Measurements from ENCODE around the gene LBR.

LBR gene

GRCh38 chr1:225440380-225441221 lies 12.8 kb upstream of the LBR start:
- Histone ChIP-seq H3K36me3 (ENCODE audit: insufficient read depth, low read length) (no peaks in the 10 kb centered on the region), H3K27ac (no peak overlapping the region), H3K4me3 (no peak overlapping the region), H3K9me3 (ENCODE audit: low read depth, low read length) (no peaks in the 10 kb centered on the region), H3K9ac (ENCODE audit: insufficient read length) (no peak overlapping the region)
- DNase-seq (ENCODE audit: low read depth, low spot score), result no peak
- TF ChIP-seq POLR2AphosphoS5 (IDR thresholded peaks at IDR 0.05; ENCODE audit: borderline replicate concordance, low read depth, low read length) (no peak), EZH2 (IDR thresholded peaks at IDR 0.05) (no peak), FOXP2 (optimal IDR thresholded peaks at IDR 0.05; ENCODE audit: control extremely low read depth, extremely low read length, insufficient read depth) (no peak)

- TF ChIP-seq POLR2AphosphoS5 (IDR thresholded peaks at IDR 0.05; ENCODE audit: borderline replicate concordance, low read depth, low read length), result no peak
- TF ChIP-seq EZH2 (IDR thresholded peaks at IDR 0.05), result no peak
- TF ChIP-seq FOXP2 (optimal IDR thresholded peaks at IDR 0.05; ENCODE audit: control extremely low read depth, extremely low read length, insufficient read depth), result no peak
- Histone ChIP-seq H3K27ac (no peak overlapping the region), H3K9me3 (ENCODE audit: low read depth, low read length) (no peaks in the 10 kb centered on the region), H3K36me3 (ENCODE audit: insufficient read depth, low read length) (no peaks in the 10 kb centered on the region), H3K9ac (ENCODE audit: insufficient read length) (no peak overlapping the region), H3K4me3 (no peak overlapping the region)
- DNase-seq (ENCODE audit: low read depth, low spot score), result no peak
Measured at GRCh38 chr1:225437710-225438437, 10.0 kb upstream of the LBR start.

- H3K9me3 ChIP-seq (ENCODE audit: low read depth, low read length), result no peaks in the 10 kb centered on the region
- no peak for DNase-seq (ENCODE audit: low read depth, low spot score)
- H3K27ac ChIP-seq, result no peak overlapping the region
- no peak for TF ChIP-seq EZH2 (IDR thresholded peaks at IDR 0.05)
- no peak for TF ChIP-seq FOXP2 (optimal IDR thresholded peaks at IDR 0.05; ENCODE audit: control extremely low read depth, extremely low read length, insufficient read depth)
- no peak for TF ChIP-seq POLR2AphosphoS5 (IDR thresholded peaks at IDR 0.05; ENCODE audit: borderline replicate concordance, low read depth, low read length)
- H3K9ac ChIP-seq (ENCODE audit: insufficient read length), result no peak overlapping the region
- no peak overlapping the region for H3K4me3 ChIP-seq
- no peaks in the 10 kb centered on the region for H3K36me3 ChIP-seq (ENCODE audit: insufficient read depth, low read length)
Measured at GRCh38 chr1:225435957-225436392, 8.1 kb upstream of the LBR start.

- H3K9me3 ChIP-seq (ENCODE audit: low read depth, low read length), result no peaks in the 10 kb centered on the region
- H3K36me3 ChIP-seq (ENCODE audit: insufficient read depth, low read length), result no peaks in the 10 kb centered on the region
- no peak overlapping the region for H3K4me3 ChIP-seq
- no peak for DNase-seq (ENCODE audit: low read depth, low spot score)
- no peak for TF ChIP-seq EZH2 (IDR thresholded peaks at IDR 0.05)
- no peak for TF ChIP-seq FOXP2 (optimal IDR thresholded peaks at IDR 0.05; ENCODE audit: control extremely low read depth, extremely low read length, insufficient read depth)
- TF ChIP-seq POLR2AphosphoS5 (IDR thresholded peaks at IDR 0.05; ENCODE audit: borderline replicate concordance, low read depth, low read length), result no peak
- H3K27ac ChIP-seq, result no peak overlapping the region
- no peak overlapping the region for H3K9ac ChIP-seq (ENCODE audit: insufficient read length)
Measured at GRCh38 chr1:225435487-225435886, 7.6 kb upstream of the LBR start.

- H3K36me3 ChIP-seq (ENCODE audit: insufficient read depth, low read length), result no peaks in the 10 kb centered on the region
- no peak for DNase-seq (ENCODE audit: low read depth, low spot score)
- no peak overlapping the region for H3K4me3 ChIP-seq
- H3K9ac ChIP-seq (ENCODE audit: insufficient read length), result no peak overlapping the region
- no peak for TF ChIP-seq EZH2 (IDR thresholded peaks at IDR 0.05)
- no peak overlapping the region for H3K27ac ChIP-seq
- H3K9me3 ChIP-seq (ENCODE audit: low read depth, low read length), result no peaks in the 10 kb centered on the region
Measured at GRCh38 chr1:225435076-225435475, 7.2 kb upstream of the LBR start.

- H3K36me3 ChIP-seq (ENCODE audit: insufficient read depth, low read length), result no peaks in the 10 kb centered on the region
- DNase-seq (ENCODE audit: low read depth, low spot score), result no peak
- H3K27ac ChIP-seq, result no peak overlapping the region
- TF ChIP-seq POLR2AphosphoS5 (IDR thresholded peaks at IDR 0.05; ENCODE audit: borderline replicate concordance, low read depth, low read length) (no peak), FOXP2 (optimal IDR thresholded peaks at IDR 0.05; ENCODE audit: control extremely low read depth, extremely low read length, insufficient read depth) (no peak), EZH2 (IDR thresholded peaks at IDR 0.05) (no peak)
- H3K9ac ChIP-seq (ENCODE audit: insufficient read length), result no peak overlapping the region
- H3K4me3 ChIP-seq, result no peak overlapping the region
- H3K9me3 ChIP-seq (ENCODE audit: low read depth, low read length), result no peaks in the 10 kb centered on the region
Measured at GRCh38 chr1:225434046-225434445, 6.2 kb upstream of the LBR start.

GRCh38 chr1:225431081-225431863 lies 3.4 kb upstream of the LBR start:
- TF ChIP-seq FOXP2 (optimal IDR thresholded peaks at IDR 0.05; ENCODE audit: control extremely low read depth, extremely low read length, insufficient read depth) (no peak), POLR2AphosphoS5 (IDR thresholded peaks at IDR 0.05; ENCODE audit: borderline replicate concordance, low read depth, low read length) (no peak), EZH2 (IDR thresholded peaks at IDR 0.05) (no peak)
- no peaks in the 10 kb centered on the region for H3K36me3 ChIP-seq (ENCODE audit: insufficient read depth, low read length)
- no peak for DNase-seq (ENCODE audit: low read depth, low spot score)
- no peaks in the 10 kb centered on the region for H3K9me3 ChIP-seq (ENCODE audit: low read depth, low read length)
- no peak overlapping the region for H3K4me3 ChIP-seq
- H3K9ac ChIP-seq (ENCODE audit: insufficient read length), result no peak overlapping the region
- H3K27ac ChIP-seq, result no peak overlapping the region

GRCh38 chr1:225430301-225430700 lies 2.5 kb upstream of the LBR start:
- H3K9ac ChIP-seq (ENCODE audit: insufficient read length), result no peak overlapping the region
- no peaks in the 10 kb centered on the region for H3K9me3 ChIP-seq (ENCODE audit: low read depth, low read length)
- H3K27ac ChIP-seq, result no peak overlapping the region
- H3K4me3 ChIP-seq, result no peak overlapping the region
- H3K36me3 ChIP-seq (ENCODE audit: insufficient read depth, low read length), result no peaks in the 10 kb centered on the region
- TF ChIP-seq FOXP2 (optimal IDR thresholded peaks at IDR 0.05; ENCODE audit: control extremely low read depth, extremely low read length, insufficient read depth), result no peak
- TF ChIP-seq EZH2 (IDR thresholded peaks at IDR 0.05), result no peak
- TF ChIP-seq POLR2AphosphoS5 (IDR thresholded peaks at IDR 0.05; ENCODE audit: borderline replicate concordance, low read depth, low read length), result no peak
- DNase-seq (ENCODE audit: low read depth, low spot score), result no peak
